SJSA1 (cell line): ENCODE data around the gene LDLRAD3. TPM values are rescaled to one million over a fixed set of nuclear protein-coding genes. Genes with fewer than 3 reads are reported as not detected.
"Not testable (repeated sequence)": the region's sequence is repeated elsewhere in the genome, so short reads cannot be mapped to it uniquely, and the experiment has no call there.

Experiments used
- DNase-seq, 2 experiments: peaks; one replicate each; pipeline ENCODE4 v3.0.0-alpha.2; 2015 to 2020; ENCODE audit warnings: low spot score in 2 of 2, low read depth in 1 of 2
- H3K27ac ChIP-seq: fragments of 250-450 bp; sonication (Bioruptor Pico); 2 replicates; pipeline ENCODE4 v1.5.1; 2020; ENCODE audit warnings: mild to moderate bottlenecking, moderate library complexity
- H3K27me3 ChIP-seq: fragments of 250-450 bp; sonication (Bioruptor Pico); replicated peaks from 2 replicates; pipeline ENCODE4 v1.5.1; 2020; ENCODE audit warnings: mild to moderate bottlenecking, moderate library complexity
- H3K36me3 ChIP-seq: fragments of 250-450 bp; sonication (Bioruptor Pico); 2 replicates; pipeline ENCODE4 v1.5.1; 2020; ENCODE audit warnings: mild to moderate bottlenecking
- H3K4me1 ChIP-seq: fragments of 250-450 bp; sonication (Bioruptor Pico); replicated peaks from 2 replicates; pipeline ENCODE4 v1.6.1; 2021; ENCODE audit warnings: mild to moderate bottlenecking
- H3K4me3 ChIP-seq: fragments of 250-450 bp; sonication (Bioruptor Pico); 2 replicates; pipeline ENCODE4 v1.5.1; 2020; ENCODE audit warnings: mild to moderate bottlenecking
- H3K9me3 ChIP-seq: fragments of 250-450 bp; sonication (Bioruptor Pico); replicated peaks from 2 replicates; pipeline ENCODE4 v1.5.1; 2020; ENCODE audit warnings: mild to moderate bottlenecking
- total RNA-seq: library from RNA; depleted of rRNA; stranded (reverse); fragments of >200 nt; shearing (Covaris generic); gene quantifications from 2 replicates; pipeline ENCODE4 v1.2.3, GENCODE V29; 2014

The LDLRAD3 gene
- total RNA-seq, 1 experiment from 2014 or later, result 5.8 TPM

DNA sequence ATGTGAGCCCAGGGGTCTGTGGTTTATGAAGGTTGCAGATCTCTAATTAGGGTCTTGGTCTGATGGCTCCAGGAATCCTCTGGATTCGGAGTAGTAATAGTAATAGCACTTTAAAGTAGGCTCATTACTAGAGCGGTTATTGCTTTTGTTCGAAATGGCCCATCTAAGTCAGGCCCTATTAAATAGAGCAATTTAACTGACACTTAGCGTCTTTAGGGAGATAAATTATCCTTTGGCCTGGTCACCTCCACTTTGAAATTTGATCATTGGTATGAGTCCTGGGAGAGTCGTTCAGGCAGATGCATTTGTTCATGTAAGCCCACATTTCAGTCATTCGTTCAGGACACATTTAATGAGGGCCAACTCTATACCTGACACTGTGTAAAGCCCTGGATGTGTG, 54.8 kb downstream of the LDLRAD3 start:
- Histone ChIP-seq H3K27me3 (no peaks in the 10 kb centered on the region), H3K9me3 (no peaks in the 10 kb centered on the region; the same call in 1 of the 2 replicates), H3K27ac (no peak overlapping the region), H3K36me3 (no peaks in the 10 kb centered on the region), H3K4me1 (peaks cover 4% of the 10 kb centered on the region; the same call in 1 of the 2 replicates), H3K4me3 (no peak overlapping the region)
- no peak for DNase-seq

- no peak overlapping the region for H3K27ac ChIP-seq
- no peaks in the 10 kb centered on the region for H3K36me3 ChIP-seq
- H3K4me3 ChIP-seq, result no peak overlapping the region
- H3K27me3 ChIP-seq, result no peaks in the 10 kb centered on the region
- no peak for DNase-seq
- H3K4me1 ChIP-seq, result no peaks in the 10 kb centered on the region
- no peaks in the 10 kb centered on the region; the same call in 1 of the 2 replicates for H3K9me3 ChIP-seq
Observed at GRCh38 chr11:36000616-36001190, 56.8 kb downstream of the LDLRAD3 start.

- no peak for DNase-seq
- H3K27ac ChIP-seq, result no peak overlapping the region
Observed at GRCh38 chr11:36002196-36002595, 58.3 kb downstream of the LDLRAD3 start.

GRCh38 chr11:36002796-36003195, 58.9 kb downstream of the LDLRAD3 start:
- Histone ChIP-seq H3K4me1 (no peaks in the 10 kb centered on the region), H3K4me3 (no peak overlapping the region), H3K9me3 (no peaks in the 10 kb centered on the region), H3K36me3 (no peaks in the 10 kb centered on the region), H3K27me3 (no peaks in the 10 kb centered on the region), H3K27ac (no peak overlapping the region)
- no peak for DNase-seq

More at GRCh38 chr11:36002196-36002595, 58.3 kb downstream of the LDLRAD3 start:
- no peaks in the 10 kb centered on the region for H3K27me3 ChIP-seq
- no peaks in the 10 kb centered on the region for H3K36me3 ChIP-seq
- no peak overlapping the region for H3K4me3 ChIP-seq
- no peaks in the 10 kb centered on the region for H3K9me3 ChIP-seq
- H3K4me1 ChIP-seq, result no peaks in the 10 kb centered on the region

DNA sequence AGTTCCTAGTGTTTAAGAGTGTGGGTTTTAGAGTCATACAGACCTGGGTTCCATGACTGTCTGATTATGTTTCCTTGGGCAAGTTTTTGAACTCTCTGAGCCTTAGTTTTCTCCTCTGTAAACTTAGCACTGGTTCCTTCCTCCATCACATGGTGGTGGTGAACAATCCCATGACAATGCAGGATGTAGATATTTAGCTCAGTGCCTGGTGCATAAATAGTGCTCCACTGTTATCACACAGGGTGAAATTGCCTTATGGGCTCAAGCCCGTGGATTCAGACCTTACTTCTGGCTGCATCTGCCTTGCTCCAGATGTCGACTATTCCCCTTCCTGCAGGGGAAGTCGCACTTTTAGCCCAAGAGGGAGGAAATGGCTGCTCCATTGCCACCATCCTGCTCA, 62.7 kb downstream of the LDLRAD3 start:
- no peak for DNase-seq

DNA sequence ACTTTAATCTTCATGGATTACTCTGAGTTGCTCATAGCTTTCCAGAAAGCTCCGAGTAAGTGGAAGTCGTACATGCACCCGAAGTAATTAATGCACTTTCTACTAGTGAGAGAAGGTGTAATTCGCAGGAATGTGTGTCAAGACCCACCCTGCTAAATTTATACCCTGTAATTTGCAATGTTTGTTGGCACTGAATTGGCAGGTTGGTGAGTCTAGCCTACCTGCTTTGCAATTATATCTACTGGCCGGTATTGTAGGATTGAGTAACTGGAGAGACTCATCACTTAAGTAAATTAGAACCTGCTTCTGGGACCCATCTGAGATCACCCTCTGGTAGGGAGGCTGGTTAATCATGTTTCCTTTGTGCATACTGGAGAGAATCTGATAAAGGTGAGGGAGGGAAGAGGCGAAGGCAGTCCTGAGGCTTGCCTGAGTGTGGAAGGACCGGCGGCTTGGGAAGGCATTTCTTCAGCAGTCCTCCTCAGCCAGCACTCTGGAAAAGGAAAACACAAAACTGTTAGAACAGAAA, 63.3 kb downstream of the LDLRAD3 start:
- Histone ChIP-seq H3K27ac (no peak overlapping the region), H3K36me3 (no peaks in the 10 kb centered on the region), H3K4me1 (peaks cover 26% of the 10 kb centered on the region), H3K27me3 (no peaks in the 10 kb centered on the region), H3K4me3 (no peak overlapping the region), H3K9me3 (no peaks in the 10 kb centered on the region; the same call in 1 of the 2 replicates)
- DNase-seq, result no peak

More for the DNA sequence above, 62.7 kb downstream of the LDLRAD3 start:
- Histone ChIP-seq H3K27ac (no peak overlapping the region), H3K4me1 (peaks cover 22% of the 10 kb centered on the region), H3K36me3 (no peaks in the 10 kb centered on the region), H3K27me3 (no peaks in the 10 kb centered on the region), H3K4me3 (no peak overlapping the region), H3K9me3 (no peaks in the 10 kb centered on the region)

GRCh38 chr11:36008584-36008983, 64.7 kb downstream of the LDLRAD3 start:
- DNase-seq, result no peak
- H3K4me3 ChIP-seq, result no peak overlapping the region
- H3K27ac ChIP-seq, result peak overlapping the region; percentile 26; the same call in 1 of the 2 replicates
- no peaks in the 10 kb centered on the region; the same call in 1 of the 2 replicates for H3K9me3 ChIP-seq
- H3K27me3 ChIP-seq, result no peaks in the 10 kb centered on the region
- H3K4me1 ChIP-seq, result peaks cover 29% of the 10 kb centered on the region
- H3K36me3 ChIP-seq, result no peaks in the 10 kb centered on the region

- Histone ChIP-seq H3K4me3 (no peak overlapping the region), H3K27me3 (no peaks in the 10 kb centered on the region), H3K9me3 (no peaks in the 10 kb centered on the region; the same call in 1 of the 2 replicates), H3K4me1 (peaks cover 29% of the 10 kb centered on the region), H3K36me3 (no peaks in the 10 kb centered on the region), H3K27ac (peak overlapping the region; percentile 26; the same call in 1 of the 2 replicates)
- DNase-seq, result peak in 1 of 2 experiments; percentile 42
Observed at GRCh38 chr11:36009473-36009872, 65.6 kb downstream of the LDLRAD3 start.

- no peaks in the 10 kb centered on the region for H3K36me3 ChIP-seq
- H3K27ac ChIP-seq, result peak overlapping the region; percentile 4; the same call in 1 of the 2 replicates
- no peaks in the 10 kb centered on the region; the same call in 1 of the 2 replicates for H3K9me3 ChIP-seq
- peaks cover 29% of the 10 kb centered on the region for H3K4me1 ChIP-seq
- H3K4me3 ChIP-seq, result no peak overlapping the region
- DNase-seq, result no peak
- H3K27me3 ChIP-seq, result no peaks in the 10 kb centered on the region
Observed at GRCh38 chr11:36010010-36010740, 66.3 kb downstream of the LDLRAD3 start.

GRCh38 chr11:36011574-36011973, 67.7 kb downstream of the LDLRAD3 start:
- H3K4me1 ChIP-seq, result peaks cover 29% of the 10 kb centered on the region
- H3K27me3 ChIP-seq, result no peaks in the 10 kb centered on the region
- no peak overlapping the region for H3K27ac ChIP-seq
- H3K9me3 ChIP-seq, result no peaks in the 10 kb centered on the region; the same call in 1 of the 2 replicates
- no peak for DNase-seq
- no peaks in the 10 kb centered on the region for H3K36me3 ChIP-seq
- H3K4me3 ChIP-seq, result no peak overlapping the region

DNA sequence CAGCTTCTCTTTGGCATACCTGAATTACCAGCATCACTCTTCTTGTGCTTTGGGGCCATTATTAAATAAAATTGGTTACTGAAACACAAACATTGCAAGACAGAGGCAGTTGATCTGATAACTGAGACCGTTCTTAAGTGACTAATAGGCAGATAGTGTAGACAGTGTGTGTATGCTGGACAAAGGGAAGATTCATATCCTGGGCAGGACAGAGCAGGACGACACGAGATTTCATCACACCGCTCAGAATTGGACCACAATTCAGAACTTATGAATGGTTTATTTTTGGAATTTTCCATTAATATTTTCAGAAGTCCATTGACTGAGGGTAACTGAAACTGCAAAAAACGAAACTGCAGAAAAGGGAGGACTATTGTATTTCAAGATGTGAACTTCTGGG, 68.6 kb downstream of the LDLRAD3 start:
- no peak overlapping the region for H3K27ac ChIP-seq
- peaks cover 29% of the 10 kb centered on the region for H3K4me1 ChIP-seq
- H3K9me3 ChIP-seq, result no peaks in the 10 kb centered on the region; the same call in 1 of the 2 replicates
- H3K4me3 ChIP-seq, result no peak overlapping the region
- DNase-seq, result no peak
- H3K27me3 ChIP-seq, result no peaks in the 10 kb centered on the region
- no peaks in the 10 kb centered on the region for H3K36me3 ChIP-seq

DNA sequence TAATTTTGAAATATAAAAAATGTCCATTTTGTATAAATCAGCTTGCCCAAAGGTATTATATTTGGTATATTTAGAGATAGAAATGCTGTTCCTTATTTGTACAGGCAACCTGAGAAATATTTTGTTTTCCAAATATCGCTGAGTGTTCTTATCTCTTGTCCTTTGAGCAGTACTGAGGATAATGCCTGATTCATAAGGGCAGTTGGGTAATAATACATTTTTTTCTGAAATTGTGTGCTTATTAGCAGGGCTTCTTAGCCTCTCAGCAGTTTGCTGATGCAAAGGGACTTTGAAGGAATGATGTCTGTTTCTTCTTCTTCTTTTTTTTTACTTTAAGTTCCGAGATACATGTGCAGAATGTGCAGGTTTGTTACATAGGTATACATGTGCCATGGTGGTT, 69.1 kb downstream of the LDLRAD3 start:
- no peak overlapping the region for H3K27ac ChIP-seq
- DNase-seq, result no peak
- H3K36me3 ChIP-seq, result no peaks in the 10 kb centered on the region
- peaks cover 29% of the 10 kb centered on the region for H3K4me1 ChIP-seq
- H3K4me3 ChIP-seq, result no peak overlapping the region
- H3K9me3 ChIP-seq, result no peaks in the 10 kb centered on the region; the same call in 1 of the 2 replicates
- H3K27me3 ChIP-seq, result no peaks in the 10 kb centered on the region; the same call in 1 of the 2 replicates

- DNase-seq, H3K27me3 ChIP-seq, H3K9me3 ChIP-seq, H3K36me3 ChIP-seq, H3K27ac ChIP-seq, H3K4me3 ChIP-seq: not testable (repeated sequence)
- peaks cover 29% of the 10 kb centered on the region for H3K4me1 ChIP-seq
Observed at GRCh38 chr11:36013446-36013845, 69.6 kb downstream of the LDLRAD3 start.
